KBM-7 (cell line): ENCODE measurements around the gene MOSPD3.
"Not testable (repeated sequence)": the region's sequence is repeated elsewhere in the genome, so short reads cannot be mapped to it uniquely, and the experiment has no call there.

Experiments
- DNase-seq: peaks from one replicate; pipeline ENCODE4 v3.0.0-alpha.2; 2015
- in situ Hi-C: fragments of 300-500 bp; cut with MboI; formaldehyde crosslinking; loops from 2 replicates; pipeline ENCODE4 v1.14.3; 2020; ENCODE audit warnings: low sequenced_read_pairs, low pct_unique_long_range_greater_than_20kb, mixed read lengths

Gene MOSPD3

DNA sequence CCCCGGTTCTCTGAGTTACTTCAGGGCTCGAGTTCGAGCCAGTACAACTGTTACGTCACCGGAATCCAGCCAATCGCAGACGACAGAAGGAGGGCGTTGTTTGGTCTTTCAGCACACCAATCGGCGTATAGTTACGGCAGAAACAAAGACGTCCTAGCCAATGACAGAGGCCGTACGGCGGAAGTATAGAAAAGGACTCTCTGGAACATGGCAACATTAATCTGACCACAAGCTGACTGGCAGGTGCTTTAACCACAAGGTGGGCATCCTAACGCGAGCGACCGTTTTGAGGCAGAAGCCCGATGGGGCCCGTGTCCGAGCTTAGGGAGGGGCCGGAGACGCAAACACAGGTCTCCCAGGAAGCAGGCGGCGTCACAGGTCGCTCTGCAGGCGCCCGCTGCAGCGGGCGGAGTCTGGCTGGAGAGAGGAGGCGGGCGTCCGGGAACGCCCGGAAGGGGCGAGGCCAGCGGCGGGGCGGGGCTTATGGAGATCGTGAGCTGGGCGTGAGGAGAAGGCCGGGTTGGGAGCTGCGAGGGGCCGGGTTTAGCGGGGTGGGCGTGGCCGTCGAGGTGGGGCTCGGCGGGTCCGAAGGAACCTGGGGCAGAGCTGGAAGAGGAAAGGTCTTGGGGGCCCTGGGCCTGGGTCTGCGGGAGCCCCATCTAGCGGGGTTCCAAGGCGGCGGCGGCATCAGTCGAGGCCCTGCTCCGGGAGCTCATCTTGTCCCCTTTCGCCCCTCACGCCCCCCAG is at the start of gene MOSPD3:
Gene MOSPD3 (plus strand): TSS at position 558 of the 747 bp plus-strand sequence. CDS start 252 bp downstream, outside the sequence.
- in situ Hi-C loops: no loop called here
- DNase-seq: peak; percentile 99

DNA sequence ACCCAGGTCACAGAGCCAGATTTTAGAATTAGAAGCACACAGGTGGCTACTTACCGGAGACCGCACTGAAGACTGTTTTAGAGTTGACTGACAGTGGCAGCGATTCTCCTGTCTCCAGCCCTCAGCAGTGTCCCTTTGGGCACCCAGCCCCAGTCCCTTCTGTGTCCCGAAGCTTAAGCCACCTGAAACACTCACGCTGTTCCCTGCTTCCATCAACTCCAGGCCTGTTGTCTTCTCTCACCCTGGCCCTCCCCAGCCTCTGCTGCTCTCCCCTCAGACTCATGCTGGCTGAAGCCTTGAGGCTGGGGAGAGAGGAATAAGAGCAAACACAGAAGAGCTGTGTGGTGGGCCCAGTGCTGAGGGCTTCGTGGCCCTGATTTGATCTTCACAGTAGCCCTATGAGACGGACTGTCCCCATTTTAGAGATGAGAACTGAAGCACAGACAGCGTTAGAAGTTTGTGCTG is 49.2 kb upstream of the MOSPD3 start:
- in situ Hi-C loops: no loop called here

GRCh38 chr7:100563809-100564400 is 48.4 kb upstream of the MOSPD3 start:
- peak; percentile 83 for DNase-seq
- in situ Hi-C loops: no loop called here

More for the DNA sequence above, 49.2 kb upstream of the MOSPD3 start:
- no peak for DNase-seq

- in situ Hi-C loops, DNase-seq: not testable (repeated sequence)
Measured at GRCh38 chr7:100564405-100564804, 47.9 kb upstream of the MOSPD3 start.

DNA sequence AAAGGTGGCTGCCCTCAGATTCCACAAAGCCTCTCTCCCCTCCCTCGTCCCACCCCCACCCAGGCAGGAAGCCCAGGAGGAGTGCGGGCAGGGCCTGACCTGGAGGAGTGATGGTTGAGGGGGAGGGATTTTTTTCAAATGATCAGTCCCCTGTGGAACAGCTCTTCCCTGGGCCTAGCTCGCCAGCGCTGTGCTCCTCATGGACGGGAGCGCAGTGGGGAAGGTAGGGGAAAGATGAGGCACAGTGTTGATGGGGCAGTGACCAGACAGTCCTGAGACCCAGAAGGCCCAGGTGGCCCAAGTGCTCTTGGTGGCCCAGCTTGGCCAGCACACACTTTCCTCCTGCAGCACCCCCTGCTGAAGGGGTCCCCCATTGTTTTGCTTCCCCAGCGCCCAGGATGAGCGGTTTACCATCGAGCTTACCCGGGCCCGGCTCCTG is 47.2 kb upstream of the MOSPD3 start:
- DNase-seq: no peak
- in situ Hi-C loops: no loop called here

DNA sequence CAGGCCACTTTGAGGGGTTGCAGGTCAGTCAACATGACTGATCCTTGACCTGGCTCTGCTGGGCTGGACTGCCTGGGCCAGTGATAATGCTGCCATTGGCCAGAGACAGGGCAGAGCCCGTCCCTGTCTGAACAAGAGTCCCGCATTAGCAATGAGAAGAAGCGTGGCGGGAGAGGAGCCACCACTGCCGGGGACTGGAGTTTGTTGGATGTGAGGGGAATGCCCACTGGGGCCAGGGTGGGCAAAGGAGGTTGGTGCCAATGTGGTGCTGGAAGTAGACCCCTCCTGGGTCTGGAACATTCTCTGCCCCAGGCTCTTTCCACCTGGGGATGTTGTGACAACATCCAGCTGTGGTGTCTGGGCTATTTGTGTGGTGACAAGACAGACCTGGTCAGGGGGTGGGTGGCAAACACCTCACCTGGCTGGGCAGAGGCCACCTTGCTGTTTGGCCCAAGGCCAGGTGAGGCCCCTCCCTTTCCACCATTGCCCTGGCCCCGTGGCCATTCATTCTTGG is 46.3 kb upstream of the MOSPD3 start:
- in situ Hi-C loops: no loop called here

GRCh38 chr7:100567031-100567730 is 45.2 kb upstream of the MOSPD3 start:
- in situ Hi-C loops: no loop called here
- DNase-seq: no peak

More for the DNA sequence above, 46.3 kb upstream of the MOSPD3 start:
- no peak for DNase-seq

DNA sequence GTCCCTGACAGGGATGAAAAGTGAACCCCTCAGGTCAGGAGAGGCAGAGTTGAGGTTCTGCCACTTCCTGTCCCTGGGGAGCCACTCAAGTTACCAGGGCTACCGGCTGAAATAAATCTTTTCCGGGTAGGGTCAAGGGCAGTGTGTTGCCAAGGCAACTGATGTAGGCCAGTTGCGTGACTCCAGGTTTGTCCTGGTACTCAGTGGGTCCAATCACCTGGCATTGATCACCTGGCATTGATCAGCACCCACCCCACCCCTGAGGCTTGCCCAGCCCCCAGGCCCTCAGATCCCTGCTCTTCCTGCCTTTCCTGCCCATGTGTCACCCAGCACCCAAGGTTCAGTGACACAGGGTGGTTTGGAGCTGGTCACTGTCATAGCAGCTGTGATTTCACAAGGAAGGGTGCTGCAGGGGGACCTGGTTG is 44.6 kb upstream of the MOSPD3 start:
- in situ Hi-C loops: no loop called here
- DNase-seq: no peak

- no peak for DNase-seq
Measured at GRCh38 chr7:100568176-100568895, 44.0 kb upstream of the MOSPD3 start.

GRCh38 chr7:100568896-100569844 is 43.2 kb upstream of the MOSPD3 start:
- in situ Hi-C loops: no loop called here
- peak; percentile 42 for DNase-seq

More at GRCh38 chr7:100568176-100568895, 44.0 kb upstream of the MOSPD3 start:
- in situ Hi-C loops: no loop called here

- DNase-seq: no peak
- in situ Hi-C loops: no loop called here
Measured at GRCh38 chr7:100570954-100571828, 41.1 kb upstream of the MOSPD3 start.

DNA sequence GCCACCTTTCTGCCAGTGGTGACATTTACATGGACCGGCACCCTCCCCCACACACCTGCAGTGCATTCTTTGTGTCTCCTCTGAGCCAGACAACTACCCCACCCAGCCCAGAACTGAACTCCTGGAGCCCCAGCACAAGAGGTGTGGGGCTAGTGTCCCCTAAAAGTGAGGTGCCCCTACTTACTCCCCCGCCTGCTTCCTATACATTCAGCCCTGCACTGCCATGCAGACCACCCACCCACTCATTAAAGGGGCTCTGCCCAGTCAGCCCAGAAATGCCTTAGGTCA is 40.6 kb upstream of the MOSPD3 start:
- in situ Hi-C loops: no loop called here
- DNase-seq: no peak

GRCh38 chr7:100572281-100572948 is 39.9 kb upstream of the MOSPD3 start:
- no peak for DNase-seq
- in situ Hi-C loops: no loop called here

DNA sequence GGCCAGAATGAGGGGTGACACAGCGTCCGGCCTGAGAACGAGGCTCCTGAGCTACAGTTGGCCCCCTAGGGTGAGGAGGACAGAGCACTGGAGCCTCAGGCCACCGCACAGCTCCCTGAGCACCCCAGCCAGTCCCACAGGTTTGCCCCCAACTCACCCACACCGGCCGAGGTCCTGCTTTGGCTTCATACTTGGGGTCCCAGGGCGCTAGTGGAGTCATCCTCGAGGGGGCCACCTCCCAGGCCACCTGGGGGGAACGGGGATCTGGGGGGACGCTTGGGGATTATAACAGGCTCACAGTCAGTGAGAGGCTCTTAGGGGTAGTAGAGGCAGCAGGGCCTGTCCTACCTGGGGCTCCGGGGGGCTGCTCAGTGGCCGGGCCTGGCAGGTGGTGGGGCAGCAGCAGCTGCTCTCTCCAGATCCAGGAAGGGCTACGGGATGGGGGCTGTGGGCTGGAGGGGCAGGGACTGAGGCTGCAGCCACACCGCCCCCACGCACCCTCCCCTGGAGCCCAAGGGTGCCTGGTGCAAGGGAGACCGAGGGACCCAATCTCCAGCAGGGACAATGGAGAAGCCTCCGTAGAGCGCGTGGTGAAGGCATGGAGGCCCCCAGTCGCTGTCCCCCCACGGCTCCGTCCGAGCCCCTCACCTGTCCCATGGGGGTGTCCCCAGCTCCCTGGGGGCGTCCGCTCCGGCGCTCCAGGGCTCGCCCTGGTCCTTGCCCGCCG is 39.2 kb upstream of the MOSPD3 start:
- in situ Hi-C loops: no loop called here
- no peak for DNase-seq

GRCh38 chr7:100573691-100574361 is 38.5 kb upstream of the MOSPD3 start, which contains the start of gene SAP25:
SAP25 (minus strand) TSS chr7:100573900; CDS start chr7:100573742, 158 bp downstream.
- in situ Hi-C loops: no loop called here
- no peak for DNase-seq
